Gastroesophageal sphincter (tissue), 4 donors: ENCODE data around the gene MCF2. TPM values are rescaled to one million over a fixed set of nuclear protein-coding genes. Genes with fewer than 3 reads are reported as not detected.

Source experiments
- ATAC-seq: fragments of 150-250 bp; one replicate; pipeline ENCODE4 v1.9.1; 2016; ENCODE audit warnings: mild to moderate bottlenecking, moderate library complexity
- H3K27ac ChIP-seq, 4 donors: fragments of 200-600 bp; sonication (generic) in 3 of 4; 1 replicate in 3 of 4; 2 replicates in 1 of 4; pipeline ENCODE4 v1.5.1; 2016 to 2019
- H3K27me3 ChIP-seq: fragments of 200-600 bp; sonication (generic); one replicate; pipeline ENCODE4 v1.5.1; 2019
- H3K36me3 ChIP-seq, 2 donors: fragments of 200-600 bp; sonication (generic); one replicate each; pipeline ENCODE4 v1.5.1; 2019; ENCODE audit warnings: control low read depth in 1 of 2
- H3K4me1 ChIP-seq, 3 donors: fragments of 200-600 bp; sonication (generic); 1 replicate in 2 of 3; 2 replicates in 1 of 3; pipeline ENCODE4 v1.5.1; 2016 to 2019; ENCODE audit warnings: control low read depth in 2 of 3
- H3K4me3 ChIP-seq, 2 donors: fragments of 200-600 bp; sonication (generic); one replicate each; pipeline ENCODE4 v1.5.1; 2019; ENCODE audit warnings: mild to moderate bottlenecking in 1 of 2, moderate library complexity in 1 of 2
- H3K9me3 ChIP-seq, 3 donors: fragments of 200-600 bp; sonication (generic); one replicate each; pipeline ENCODE4 v1.5.1; 2017 to 2019; ENCODE audit warnings: control low read depth in 2 of 3
- EP300 ChIP-seq: sonication (generic); formaldehyde crosslinking; IDR thresholded peaks from one replicate; pipeline ENCODE4 v1.6.1; 2017; ENCODE audit warnings: antibody characterized with exemption, mild to moderate bottlenecking
- POLR2A ChIP-seq, 2 donors: fragments of 450-650 bp; IDR thresholded peaks; one replicate each; pipeline ENCODE4 v1.6.1; 2017; ENCODE audit warnings: antibody characterized with exemption in 2 of 2, mild to moderate bottlenecking in 2 of 2, moderate library complexity in 1 of 2
- POLR2AphosphoS5 ChIP-seq: sonication (generic); formaldehyde crosslinking; IDR thresholded peaks from one replicate; pipeline ENCODE4 v1.6.1; 2017; ENCODE audit warnings: antibody characterized with exemption
- WGBS, 2 donors: methylation state at CpG; one replicate each; pipeline ENCODE4 v1.1.5; 2018; ENCODE audit warnings: low coverage in 1 of 2; 5-methylcytosine and 5-hydroxymethylcytosine counted together
- total RNA-seq, 4 donors: library from RNA; depleted of rRNA; stranded (reverse); fragments of >200 nt; gene quantifications; one replicate each; pipeline ENCODE4 v1.1.0, GENCODE V29; 2016
- TF ChIP-seq, protein P1 (sequence below), 4 experiments: fragments of 200-600 bp in 2 of 4; fragments of 450-650 bp in 2 of 4; sonication (generic) in 1 of 4; IDR thresholded peaks; one replicate each; pipeline ENCODE4 v1.5.1; 2017 to 2019; ENCODE audit warnings: antibody characterized with exemption in 4 of 4, mild to moderate bottlenecking in 2 of 4, moderate library complexity in 2 of 4

MCF2 gene, protein sequence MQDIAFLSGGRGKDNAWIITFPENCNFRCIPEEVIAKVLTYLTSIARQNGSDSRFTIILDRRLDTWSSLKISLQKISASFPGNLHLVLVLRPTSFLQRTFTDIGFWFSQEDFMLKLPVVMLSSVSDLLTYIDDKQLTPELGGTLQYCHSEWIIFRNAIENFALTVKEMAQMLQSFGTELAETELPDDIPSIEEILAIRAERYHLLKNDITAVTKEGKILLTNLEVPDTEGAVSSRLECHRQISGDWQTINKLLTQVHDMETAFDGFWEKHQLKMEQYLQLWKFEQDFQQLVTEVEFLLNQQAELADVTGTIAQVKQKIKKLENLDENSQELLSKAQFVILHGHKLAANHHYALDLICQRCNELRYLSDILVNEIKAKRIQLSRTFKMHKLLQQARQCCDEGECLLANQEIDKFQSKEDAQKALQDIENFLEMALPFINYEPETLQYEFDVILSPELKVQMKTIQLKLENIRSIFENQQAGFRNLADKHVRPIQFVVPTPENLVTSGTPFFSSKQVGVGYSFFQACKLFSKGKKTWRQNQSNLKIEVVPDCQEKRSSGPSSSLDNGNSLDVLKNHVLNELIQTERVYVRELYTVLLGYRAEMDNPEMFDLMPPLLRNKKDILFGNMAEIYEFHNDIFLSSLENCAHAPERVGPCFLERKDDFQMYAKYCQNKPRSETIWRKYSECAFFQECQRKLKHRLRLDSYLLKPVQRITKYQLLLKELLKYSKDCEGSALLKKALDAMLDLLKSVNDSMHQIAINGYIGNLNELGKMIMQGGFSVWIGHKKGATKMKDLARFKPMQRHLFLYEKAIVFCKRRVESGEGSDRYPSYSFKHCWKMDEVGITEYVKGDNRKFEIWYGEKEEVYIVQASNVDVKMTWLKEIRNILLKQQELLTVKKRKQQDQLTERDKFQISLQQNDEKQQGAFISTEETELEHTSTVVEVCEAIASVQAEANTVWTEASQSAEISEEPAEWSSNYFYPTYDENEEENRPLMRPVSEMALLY
- total RNA-seq: 1 to 10 TPM in 1 of 4 donors, under 1 TPM in 1, not detected in 2; 0.40 to 1.1 TPM

DNA sequence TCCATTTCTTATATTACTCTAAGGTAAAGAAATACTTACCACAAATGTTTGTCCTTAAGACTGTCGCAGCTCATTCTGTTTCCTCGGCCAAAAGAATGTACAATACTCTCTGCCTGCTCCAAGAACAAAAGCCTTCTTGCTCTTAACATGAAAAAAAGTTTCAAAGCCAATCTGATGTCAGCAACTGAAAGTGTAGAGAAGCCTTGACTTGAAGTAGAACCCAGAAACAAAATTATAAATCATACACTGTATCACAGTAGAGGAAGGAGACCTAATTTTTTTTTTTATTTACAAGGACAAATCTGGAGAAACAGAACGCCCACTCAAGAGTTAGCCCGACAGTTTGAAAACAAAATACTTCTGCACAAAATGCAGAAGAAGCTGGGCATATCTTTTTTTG is at the start of gene MCF2:
Gene MCF2, minus strand, starts transcription at position 101 of the 400 bp plus-strand sequence. CDS start 56,423 bp downstream, outside the sequence.
- TF ChIP-seq POLR2A (IDR thresholded peaks at IDR 0.05): no peak
- no peak for TF ChIP-seq POLR2AphosphoS5
- TF ChIP-seq, protein P1, sequence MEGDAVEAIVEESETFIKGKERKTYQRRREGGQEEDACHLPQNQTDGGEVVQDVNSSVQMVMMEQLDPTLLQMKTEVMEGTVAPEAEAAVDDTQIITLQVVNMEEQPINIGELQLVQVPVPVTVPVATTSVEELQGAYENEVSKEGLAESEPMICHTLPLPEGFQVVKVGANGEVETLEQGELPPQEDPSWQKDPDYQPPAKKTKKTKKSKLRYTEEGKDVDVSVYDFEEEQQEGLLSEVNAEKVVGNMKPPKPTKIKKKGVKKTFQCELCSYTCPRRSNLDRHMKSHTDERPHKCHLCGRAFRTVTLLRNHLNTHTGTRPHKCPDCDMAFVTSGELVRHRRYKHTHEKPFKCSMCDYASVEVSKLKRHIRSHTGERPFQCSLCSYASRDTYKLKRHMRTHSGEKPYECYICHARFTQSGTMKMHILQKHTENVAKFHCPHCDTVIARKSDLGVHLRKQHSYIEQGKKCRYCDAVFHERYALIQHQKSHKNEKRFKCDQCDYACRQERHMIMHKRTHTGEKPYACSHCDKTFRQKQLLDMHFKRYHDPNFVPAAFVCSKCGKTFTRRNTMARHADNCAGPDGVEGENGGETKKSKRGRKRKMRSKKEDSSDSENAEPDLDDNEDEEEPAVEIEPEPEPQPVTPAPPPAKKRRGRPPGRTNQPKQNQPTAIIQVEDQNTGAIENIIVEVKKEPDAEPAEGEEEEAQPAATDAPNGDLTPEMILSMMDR (IDR thresholded peaks at IDR 0.05): no peak
- no peak for TF ChIP-seq EP300
- Histone ChIP-seq H3K27ac (no peak within 1 kb of the TSS), H3K4me1 (no peaks in the 10 kb centered on the region), H3K9me3 (no peaks in the 10 kb centered on the region), H3K36me3 (no peaks in the 10 kb centered on the region), H3K27me3 (no peaks in the 10 kb centered on the region), H3K4me3 (no peak within 1 kb of the TSS)
- WGBS, 2 donors: 78 to 85% methylated on average over 2 of the region's 4 CpGs
- no peak for ATAC-seq

DNA sequence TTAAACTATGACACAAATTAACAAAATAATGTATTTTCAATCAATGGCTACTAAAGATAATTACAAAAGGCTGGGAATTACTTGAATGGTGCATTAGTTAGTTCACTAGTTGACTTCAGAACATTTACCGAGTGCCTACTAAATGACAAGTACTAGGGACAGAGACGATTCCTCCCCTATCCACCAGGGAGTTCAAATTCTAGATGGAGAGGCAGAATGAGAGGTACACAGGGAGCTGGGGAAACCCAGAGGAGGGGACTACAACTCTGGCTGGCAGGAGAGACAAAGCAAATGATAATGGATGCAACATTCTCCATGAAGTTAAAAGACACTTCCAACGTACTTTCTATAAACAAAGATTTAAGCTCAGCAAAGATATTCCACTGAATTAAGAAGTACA is 43.1 kb upstream of the MCF2 start:
- WGBS, 2 donors: 60 to 75% methylated on average over 2 to 3 of the region's 3 CpGs
- H3K36me3 ChIP-seq: no peaks in the 10 kb centered on the region

DNA sequence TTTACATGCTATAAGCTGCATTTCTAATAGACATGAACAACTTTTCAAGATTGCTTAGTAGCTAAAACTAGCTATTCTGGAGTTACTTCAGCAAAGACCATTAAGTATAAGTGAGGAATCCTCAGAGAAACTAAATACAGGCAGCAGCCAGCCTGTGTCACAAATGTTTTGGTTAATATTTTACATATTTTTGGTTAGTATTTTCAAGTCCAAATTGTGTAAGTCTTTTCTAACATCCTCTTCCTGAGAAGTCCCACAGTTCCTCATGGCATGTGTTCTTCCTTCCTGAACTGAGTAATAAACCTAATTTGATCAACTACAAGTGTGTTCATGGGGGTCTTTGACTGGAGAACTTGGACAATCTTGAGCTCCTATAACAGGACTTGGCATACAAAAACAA is 42.4 kb upstream of the MCF2 start:
- no peak overlapping the region for H3K4me3 ChIP-seq
- H3K27ac ChIP-seq: no peak overlapping the region
- no peaks in the 10 kb centered on the region for H3K4me1 ChIP-seq
- H3K36me3 ChIP-seq: peaks cover 0 to 4% of the 10 kb centered on the region in 2 donors
- H3K9me3 ChIP-seq: peaks cover 0 to 11% (median 0%) of the 10 kb centered on the region in 3 donors
- ATAC-seq: no peak
- TF ChIP-seq, protein P1 (IDR thresholded peaks at IDR 0.05): no peak
- no peak for TF ChIP-seq POLR2AphosphoS5
- no peak for TF ChIP-seq POLR2A (IDR thresholded peaks at IDR 0.05)
- no peak for TF ChIP-seq EP300
- H3K27me3 ChIP-seq: no peaks in the 10 kb centered on the region

More for the DNA sequence above, 43.1 kb upstream of the MCF2 start:
- no peak for TF ChIP-seq POLR2AphosphoS5
- no peak for TF ChIP-seq EP300
- TF ChIP-seq, protein P1 (IDR thresholded peaks at IDR 0.05): no peak
- TF ChIP-seq POLR2A (IDR thresholded peaks at IDR 0.05): no peak
- Histone ChIP-seq H3K27ac (no peak overlapping the region), H3K27me3 (no peaks in the 10 kb centered on the region), H3K4me1 (no peaks in the 10 kb centered on the region), H3K4me3 (no peak overlapping the region), H3K9me3 (peaks cover 0 to 11% (median 0%) of the 10 kb centered on the region in 3 donors)
- no peak for ATAC-seq

DNA sequence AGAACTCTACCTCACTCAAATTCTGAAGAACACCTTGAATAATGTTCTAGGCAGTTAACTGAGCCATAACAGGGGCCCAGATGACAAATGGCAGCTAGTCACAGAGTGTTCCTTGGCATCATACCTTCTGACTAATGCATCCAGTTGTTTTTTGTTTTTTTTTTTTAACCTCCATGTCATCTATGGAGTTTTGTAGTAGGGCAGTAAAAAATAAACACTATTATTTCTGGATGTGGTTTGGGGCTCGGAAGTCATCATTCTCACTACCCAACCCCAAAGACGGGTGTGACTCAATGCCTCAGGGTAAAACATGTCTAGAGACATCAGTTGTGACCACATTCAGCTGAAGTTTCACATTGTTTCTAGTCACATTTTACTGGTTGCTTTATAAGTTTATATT is 31.2 kb upstream of the MCF2 start:
- no peak overlapping the region for H3K4me3 ChIP-seq
- no peaks in the 10 kb centered on the region for H3K4me1 ChIP-seq
- no peaks in the 10 kb centered on the region for H3K27me3 ChIP-seq
- WGBS, 2 donors: 63 to 80% methylated on average over 1 to 2 of the region's 2 CpGs
- TF ChIP-seq, protein P1 (IDR thresholded peaks at IDR 0.05): no peak
- TF ChIP-seq POLR2AphosphoS5 (no peak), POLR2A (IDR thresholded peaks at IDR 0.05) (no peak), EP300 (no peak)
- H3K9me3 ChIP-seq: no peaks in the 10 kb centered on the region
- ATAC-seq: no peak
- H3K36me3 ChIP-seq: peaks cover 0 to 28% of the 10 kb centered on the region in 2 donors
- H3K27ac ChIP-seq: no peak overlapping the region
